ENCODE results near the gene ARL15.

- TF ChIP-seq FOSL1 (tag; conservative IDR thresholded peaks at IDR 0.05): no peak
- TF ChIP-seq BRF1 (IDR thresholded peaks at IDR 0.05; ENCODE audit: borderline replicate concordance, extremely low read depth, insufficient read length): no peak
- TF ChIP-seq RNF2 (IDR thresholded peaks at IDR 0.05): no peak
- TF ChIP-seq JUN (IDR thresholded peaks at IDR 0.05; ENCODE audit: borderline replicate concordance, low read depth, low read length): no peak
- TF ChIP-seq JUN (CRISPR knock-in tag; IDR thresholded peaks at IDR 0.05; ENCODE audit: borderline replicate concordance): no peak
Measured at GRCh38 chr5:54309276-54309675, 1.1 kb downstream of the ARL15 start.

Measured in K562 (cell line).